Left ventricle myocardium superior (tissue), 1 donor: ENCODE data around the gene CDCA3. TPM values are rescaled to one million over a fixed set of nuclear protein-coding genes. Genes with fewer than 3 reads are reported as not detected.
A peak's percentile ranks its signal among the peaks of the same experiment; 100 is the strongest.

Source experiments
- ATAC-seq: fragments of 200-7000 bp; cut with Tn5 transposase; one replicate; pipeline ENCODE4 v1.9.1; 2020; ENCODE audit warnings: mild to moderate bottlenecking, moderate library complexity
- DNase-seq: peaks from one replicate; pipeline ENCODE4 v3.0.0-alpha.2; 2020
- intact Hi-C: fragments of 100-400 bp; cut with micrococcal nuclease; formaldehyde crosslinking; loops from one replicate; pipeline ENCODE4 v1.11.0; 2022
- total RNA-seq: library from RNA; stranded (reverse); fragmentation: NEBNext Ultra II Directional; extraction: Animal tissue kit (Norgen Biotek cat#: 25700); gene quantifications from one replicate; pipeline ENCODE4 v1.2.1, GENCODE V29; 2021
- donor health status: DM: no; HTN: yes; CAD: no; lungs with severe emphysema.

Gene CDCA3
- total RNA-seq, 1 donor from 2014 or later = 0.32 TPM

GRCh38 chr12:6860116-6860515 lies 9.0 kb upstream of the CDCA3 start:
- DNase-seq = no peak
- ATAC-seq = no peak
- intact Hi-C loops = no loop called here

GRCh38 chr12:6858799-6859198 lies 7.7 kb upstream of the CDCA3 start:
- no peak for ATAC-seq
- DNase-seq = no peak
- intact Hi-C loops = no loop called here

GRCh38 chr12:6855322-6855721 lies 4.2 kb upstream of the CDCA3 start:
- intact Hi-C loops = no loop called here
- DNase-seq = peak; percentile 10
- no peak for ATAC-seq

- no peak for ATAC-seq
- intact Hi-C loops = no loop called here
- no peak for DNase-seq
These were observed 3.0 kb upstream of the CDCA3 start for GRCh38 chr12:6854036-6854435.

- ATAC-seq = no peak
- intact Hi-C loops = no loop called here
- DNase-seq = no peak
These were observed 2.5 kb upstream of the CDCA3 start for GRCh38 chr12:6853626-6854025.

- ATAC-seq (no peak), DNase-seq (peak; percentile 39)
- intact Hi-C loops = no loop called here
These were observed 1.7 kb upstream of the CDCA3 start for GRCh38 chr12:6852651-6853354.

GRCh38 chr12:6851921-6852650 lies 1.0 kb upstream of the CDCA3 start, which contains the start of gene USP5:
Gene USP5 (plus strand): TSS chr12:6852150. CDS start chr12:6852180, 30 bp downstream.
- intact Hi-C loops = no loop called here

GRCh38 chr12:6850796-6851152 lies 312 bp downstream of the CDCA3 start:
- intact Hi-C loops = no loop called here
- DNase-seq = no peak
- no peak for ATAC-seq

More at GRCh38 chr12:6851921-6852650, 1.0 kb upstream of the CDCA3 start, which contains the start of gene USP5:
- peak; percentile 90 for ATAC-seq
- peak; percentile 99 for DNase-seq

GRCh38 chr12:6849976-6850560 lies 1.0 kb downstream of the CDCA3 start:
- no peak for DNase-seq
- intact Hi-C loops = no loop called here
- ATAC-seq = no peak

GRCh38 chr12:6849427-6849826 lies 1.7 kb downstream of the CDCA3 start:
- no peak for DNase-seq
- no peak for ATAC-seq
- intact Hi-C loops = no loop called here

GRCh38 chr12:6847676-6848075 lies 3.4 kb downstream of the CDCA3 start:
- intact Hi-C loops = no loop called here
- DNase-seq = no peak
- ATAC-seq = no peak

GRCh38 chr12:6846316-6846869 lies 4.7 kb downstream of the CDCA3 start:
- intact Hi-C loops = no loop called here
- DNase-seq = no peak
- ATAC-seq = no peak

GRCh38 chr12:6845395-6845794 lies 5.7 kb downstream of the CDCA3 start:
- DNase-seq = no peak
- ATAC-seq = no peak
- intact Hi-C loops = no loop called here

- DNase-seq = no peak
- no peak for ATAC-seq
- intact Hi-C loops = no loop called here
These were observed 7.8 kb downstream of the CDCA3 start for GRCh38 chr12:6843118-6843902.

- DNase-seq = no peak
- intact Hi-C loops = no loop called here
- no peak for ATAC-seq
These were observed 9.0 kb downstream of the CDCA3 start for GRCh38 chr12:6842075-6842474.

- DNase-seq = peak; percentile 76
- intact Hi-C loops = no loop called here
- ATAC-seq = peak; percentile 80
These were observed 10.1 kb downstream of the CDCA3 start, which contains the start of gene GNB3 for GRCh38 chr12:6840761-6841515. Gene GNB3 (plus strand): TSS chr12:6840925. CDS start chr12:6841288, 363 bp downstream.

- intact Hi-C loops = no loop called here
- DNase-seq = no peak
- ATAC-seq = peak; percentile 8
These were observed 10.8 kb downstream of the CDCA3 start for GRCh38 chr12:6840330-6840729.

GRCh38 chr12:6839482-6840201 lies 11.4 kb downstream of the CDCA3 start:
- intact Hi-C loops = no loop called here
- ATAC-seq = no peak

More at GRCh38 chr12:6839482-6840201, 11.4 kb downstream of the CDCA3 start:
- peak; percentile 20 for DNase-seq
